22Rv1 (cell line): Measurements from ENCODE around the gene SERPINH1.

Experiments
- CTCF ChIP-seq: fragments of 450-650 bp; IDR thresholded peaks from 2 replicates; pipeline ENCODE4 v1.5.1; 2017; ENCODE audit warnings: mild to moderate bottlenecking
- ZFX ChIP-seq: fragments of 450-650 bp; IDR thresholded peaks from 2 replicates; pipeline ENCODE4 v1.6.1; 2017; ENCODE audit warnings: antibody characterized with exemption, borderline replicate concordance

GRCh38 chr11:75589933-75590332, 27.9 kb downstream of the SERPINH1 start:
- TF ChIP-seq CTCF (no peak), ZFX (no peak)
